Trophoblast cell (in vitro differentiated cells and primary cell): ENCODE measurements around the gene COL6A5.

Source experiments
- DNase-seq, 2 donors: peaks; one replicate each; pipeline ENCODE4 v3.0.0-alpha.2; 2016
- H2AFZ ChIP-seq: 2 replicates; pipeline ENCODE4 v1.6.1; 2013; ENCODE audit warnings: low read length, moderate library complexity, mild to moderate bottlenecking; ENCODE audit not compliant: insufficient read depth, poor library complexity
- H2AK5ac ChIP-seq: 2 replicates; pipeline ENCODE4 v1.6.1; 2013; ENCODE audit warnings: mild to moderate bottlenecking, low read length
- H2BK120ac ChIP-seq: 2 replicates; pipeline ENCODE4 v1.6.1; 2013; ENCODE audit warnings: low read length, mild to moderate bottlenecking, moderate library complexity; ENCODE audit not compliant: insufficient read depth, poor library complexity
- H2BK12ac ChIP-seq: 2 replicates; pipeline ENCODE4 v1.6.1; 2013; ENCODE audit warnings: mild to moderate bottlenecking, low read length, moderate library complexity
- H2BK5ac ChIP-seq: 2 replicates; pipeline ENCODE4 v1.6.1; 2013; ENCODE audit warnings: low read length, low read depth, moderate library complexity, mild to moderate bottlenecking; ENCODE audit not compliant: poor library complexity
- H3K14ac ChIP-seq: 2 replicates; pipeline ENCODE4 v1.6.1; 2013; ENCODE audit warnings: mild to moderate bottlenecking, low read length
- H3K18ac ChIP-seq: 2 replicates; pipeline ENCODE4 v1.6.1; 2013; ENCODE audit warnings: mild to moderate bottlenecking, low read length
- H3K23ac ChIP-seq: 2 replicates; pipeline ENCODE4 v1.6.1; 2013; ENCODE audit warnings: low read length
- H3K27ac ChIP-seq: 2 replicates; pipeline ENCODE4 v1.5.1; 2013; ENCODE audit warnings: low read depth, mild to moderate bottlenecking, inconsistent platforms, low read length, moderate library complexity
- H3K27me3 ChIP-seq: 2 replicates; pipeline ENCODE4 v1.6.1; 2013; ENCODE audit warnings: inconsistent platforms, mild to moderate bottlenecking, low read length, moderate library complexity; ENCODE audit not compliant: insufficient read depth
- H3K36me3 ChIP-seq, 2 experiments: 1 replicate in 1 of 2; 2 replicates in 1 of 2; pipeline ENCODE4 v1.6.1; 2013; ENCODE audit warnings: low read length in 2 of 2, mild to moderate bottlenecking in 2 of 2, moderate library complexity in 1 of 2; ENCODE audit not compliant: insufficient read depth in 2 of 2, control insufficient read depth in 1 of 2
- H3K4ac ChIP-seq: 2 replicates; pipeline ENCODE4 v1.6.1; 2013; ENCODE audit warnings: low read depth, mild to moderate bottlenecking, low read length, moderate library complexity
- H3K4me1 ChIP-seq, 2 experiments: 1 replicate in 1 of 2; 2 replicates in 1 of 2; pipeline ENCODE4 v1.6.1; 2013; ENCODE audit warnings: low read length in 2 of 2, mild to moderate bottlenecking in 2 of 2, moderate library complexity in 1 of 2; ENCODE audit not compliant: insufficient read depth in 2 of 2, control insufficient read depth in 1 of 2
- H3K4me2 ChIP-seq: 2 replicates; pipeline ENCODE4 v1.6.1; 2013; ENCODE audit warnings: inconsistent platforms, mild to moderate bottlenecking, low read length, moderate library complexity
- H3K4me3 ChIP-seq: 2 replicates; pipeline ENCODE4 v1.5.1; 2013; ENCODE audit warnings: mild to moderate bottlenecking, low read depth, low read length, inconsistent platforms
- H3K79me1 ChIP-seq: one replicate; pipeline ENCODE4 v1.6.1; 2013; ENCODE audit warnings: low read length
- H3K79me2 ChIP-seq: 2 replicates; pipeline ENCODE4 v1.6.1; 2013; ENCODE audit warnings: low read length, mild to moderate bottlenecking; ENCODE audit not compliant: control insufficient read depth, insufficient read depth, poor library complexity
- H3K9ac ChIP-seq: 2 replicates; pipeline ENCODE4 v1.6.1; 2013; ENCODE audit warnings: mild to moderate bottlenecking, low read length
- H3K9me3 ChIP-seq: 2 replicates; pipeline ENCODE4 v1.6.1; 2013; ENCODE audit warnings: low read depth, mild to moderate bottlenecking, control low read depth, inconsistent platforms, low read length; ENCODE audit not compliant: insufficient read depth
- H4K12ac ChIP-seq: 2 replicates; pipeline ENCODE4 v1.6.1; 2013; ENCODE audit warnings: low read depth, mild to moderate bottlenecking, low read length, moderate library complexity
- H4K8ac ChIP-seq: 2 replicates; pipeline ENCODE4 v1.6.1; 2013; ENCODE audit warnings: low read depth, mild to moderate bottlenecking, low read length, moderate library complexity
- H4K91ac ChIP-seq: one replicate; pipeline ENCODE4 v1.6.1; 2013; ENCODE audit warnings: low read depth, mild to moderate bottlenecking, low read length, moderate library complexity
- WGBS: extraction: QIAGEN DNeasy Blood & Tissue Kit; methylation state at CpG from one replicate; pipeline ENCODE4 v1.1.7; 2013; ENCODE audit warnings: missing lambda C conversion rate; ENCODE audit not compliant: insufficient read length, insufficient coverage; ENCODE audit errors: extremely low coverage; 5-methylcytosine and 5-hydroxymethylcytosine counted together

COL6A5 gene

GRCh38 chr3:130462089-130462488 lies 116.6 kb downstream of the COL6A5 start:
- H3K27ac ChIP-seq = no peak overlapping the region
- H3K4me3 ChIP-seq = no peak overlapping the region
- no peaks in the 10 kb centered on the region for H3K9me3 ChIP-seq
- no peaks in the 10 kb centered on the region for H3K4me1 ChIP-seq
- no peak overlapping the region for H4K12ac ChIP-seq
- no peak overlapping the region for H3K14ac ChIP-seq
- H4K91ac ChIP-seq = no peak overlapping the region
- H2AFZ ChIP-seq = no peak overlapping the region
- H3K36me3 ChIP-seq = no peaks in the 10 kb centered on the region
- H2AK5ac ChIP-seq = no peak overlapping the region
- H3K4ac ChIP-seq = no peak overlapping the region
- no peaks in the 10 kb centered on the region for H3K79me2 ChIP-seq
- H2BK120ac ChIP-seq = no peak overlapping the region
- H3K9ac ChIP-seq = no peak overlapping the region
- no peak overlapping the region for H3K18ac ChIP-seq
- H3K4me2 ChIP-seq = no peak overlapping the region
- no peaks in the 10 kb centered on the region for H3K27me3 ChIP-seq
- no peak overlapping the region for H4K8ac ChIP-seq
- H3K23ac ChIP-seq = no peak overlapping the region
- H2BK5ac ChIP-seq = no peak overlapping the region
- DNase-seq = no peak
- WGBS = no CpG with 5 or more reads among the region's 5 CpGs
- H2BK12ac ChIP-seq = no peak overlapping the region
- H3K79me1 ChIP-seq = no peaks in the 10 kb centered on the region

DNA sequence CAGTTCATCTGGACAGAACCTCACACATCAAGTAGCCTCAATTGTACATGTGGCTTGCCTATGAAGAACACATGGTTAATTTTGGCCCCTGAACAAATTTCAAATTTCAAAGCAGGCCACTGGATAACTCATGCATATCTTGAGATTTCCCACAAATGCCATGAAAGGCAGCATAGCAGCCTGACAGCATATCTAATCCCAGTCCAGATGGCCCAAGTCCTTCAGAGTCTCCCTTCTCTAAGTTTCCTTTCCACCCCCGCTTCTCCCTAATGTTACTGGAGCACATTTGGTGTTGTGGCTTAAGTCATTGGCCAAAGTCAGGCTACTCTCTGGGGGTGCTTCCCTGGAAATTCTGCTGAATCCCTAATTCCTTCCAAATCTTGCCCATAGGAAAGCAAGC lies 117.7 kb downstream of the COL6A5 start:
- Histone ChIP-seq H3K27ac (no peak overlapping the region), H3K79me2 (no peaks in the 10 kb centered on the region), H3K14ac (no peak overlapping the region), H3K36me3 (no peaks in the 10 kb centered on the region), H2BK5ac (no peak overlapping the region), H3K23ac (no peak overlapping the region), H3K18ac (no peak overlapping the region), H4K91ac (no peak overlapping the region), H3K9me3 (no peaks in the 10 kb centered on the region), H3K9ac (no peak overlapping the region), H4K12ac (no peak overlapping the region), H4K8ac (no peak overlapping the region), H3K79me1 (no peaks in the 10 kb centered on the region), H2AK5ac (no peak overlapping the region), H3K4ac (no peak overlapping the region), H3K27me3 (no peaks in the 10 kb centered on the region), H2BK12ac (no peak overlapping the region), H2AFZ (no peak overlapping the region), H3K4me2 (no peak overlapping the region), H3K4me3 (no peak overlapping the region), H3K4me1 (no peaks in the 10 kb centered on the region), H2BK120ac (no peak overlapping the region)
- no CpG with 5 or more reads among the region's 1 CpG for WGBS
- DNase-seq = no peak

DNA sequence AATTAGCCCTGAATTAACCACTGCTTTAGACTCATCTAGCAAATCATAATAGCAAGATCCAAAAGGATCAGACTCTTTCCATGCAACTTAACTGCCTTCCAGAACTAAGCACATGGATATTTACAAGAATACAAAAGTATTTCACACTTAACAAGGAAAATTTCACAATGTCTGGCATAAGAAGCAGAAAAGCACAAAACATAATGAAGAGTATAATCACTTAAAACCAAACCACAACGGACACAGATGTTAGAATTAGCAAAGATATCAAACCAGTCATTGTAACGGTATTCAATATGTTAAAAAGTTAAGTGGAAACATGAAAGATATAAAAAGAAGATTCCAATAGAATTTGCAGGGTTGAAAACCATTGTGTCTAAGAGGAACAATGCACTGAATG lies 120.0 kb downstream of the COL6A5 start:
- no peak overlapping the region for H3K23ac ChIP-seq
- WGBS = no CpG with 5 or more reads among the region's 2 CpGs
- no peak for DNase-seq

DNA sequence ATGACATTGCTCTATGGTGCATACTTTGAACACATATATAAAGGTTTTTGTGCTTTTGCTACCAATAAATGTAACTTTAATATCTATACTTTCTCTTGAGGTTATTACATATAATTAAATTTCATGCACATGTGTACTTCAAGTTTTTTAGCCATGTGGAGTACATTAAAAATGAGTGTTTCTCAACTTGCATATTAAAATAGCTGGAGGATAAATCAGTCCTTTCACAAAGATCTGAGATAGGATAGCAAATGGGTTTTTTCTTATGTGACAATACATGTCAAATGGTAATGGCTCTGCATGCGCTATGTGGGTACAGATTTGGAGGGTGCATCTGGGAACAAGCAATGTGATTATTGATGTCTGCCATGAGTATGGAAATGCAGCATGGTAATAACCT lies 122.8 kb downstream of the COL6A5 start:
- Histone ChIP-seq H3K79me2 (no peaks in the 10 kb centered on the region), H2BK120ac (no peak overlapping the region), H2AK5ac (no peak overlapping the region), H3K4me1 (peaks cover 0 to 10% of the 10 kb centered on the region in 2 experiments), H4K91ac (no peak overlapping the region), H3K9me3 (no peaks in the 10 kb centered on the region), H3K18ac (no peak overlapping the region), H3K27me3 (no peaks in the 10 kb centered on the region), H2BK12ac (no peak overlapping the region), H3K4ac (no peak overlapping the region), H2AFZ (no peak overlapping the region), H3K36me3 (no peaks in the 10 kb centered on the region), H3K79me1 (peaks cover 4% of the 10 kb centered on the region), H4K12ac (no peak overlapping the region), H3K4me2 (no peak overlapping the region), H3K14ac (no peak overlapping the region), H2BK5ac (no peak overlapping the region), H3K27ac (no peak overlapping the region), H3K23ac (no peak overlapping the region), H3K9ac (no peak overlapping the region), H4K8ac (no peak overlapping the region), H3K4me3 (no peak overlapping the region)
- no CpG with 5 or more reads among the region's 1 CpG for WGBS
- no peak for DNase-seq

More for the DNA sequence above, 120.0 kb downstream of the COL6A5 start:
- H3K27ac ChIP-seq = no peak overlapping the region
- no peak overlapping the region for H4K8ac ChIP-seq
- no peak overlapping the region for H4K91ac ChIP-seq
- H3K36me3 ChIP-seq = no peaks in the 10 kb centered on the region
- H3K79me2 ChIP-seq = no peaks in the 10 kb centered on the region
- no peak overlapping the region for H2BK120ac ChIP-seq
- no peak overlapping the region for H3K4me3 ChIP-seq
- no peak overlapping the region for H3K4me2 ChIP-seq
- H3K9ac ChIP-seq = no peak overlapping the region
- no peak overlapping the region for H2BK12ac ChIP-seq
- no peak overlapping the region for H4K12ac ChIP-seq
- H3K9me3 ChIP-seq = no peaks in the 10 kb centered on the region
- H2BK5ac ChIP-seq = no peak overlapping the region
- peaks cover 4% of the 10 kb centered on the region for H3K79me1 ChIP-seq
- no peak overlapping the region for H2AK5ac ChIP-seq
- no peak overlapping the region for H2AFZ ChIP-seq
- H3K4me1 ChIP-seq = peaks cover 0 to 8% of the 10 kb centered on the region in 2 experiments
- no peak overlapping the region for H3K18ac ChIP-seq
- no peak overlapping the region for H3K4ac ChIP-seq
- H3K14ac ChIP-seq = no peak overlapping the region
- no peaks in the 10 kb centered on the region for H3K27me3 ChIP-seq
